MM.1S (cell line): Measurements from ENCODE around the gene TENM4.

Experiments
- DNase-seq: peaks from one replicate; pipeline ENCODE4 v3.0.0-alpha.2; 2015
- H2AFZ ChIP-seq: fragments of 300-600 bp; sonication (generic); 2 replicates; pipeline ENCODE4 v1.6.0; 2016; ENCODE audit warnings: antibody characterized with exemption, low read length
- H3F3A ChIP-seq: fragments of 300-600 bp; sonication (generic); 2 replicates; pipeline ENCODE4 v1.6.1; 2016; ENCODE audit warnings: mild to moderate bottlenecking, antibody characterized with exemption, low read length, moderate library complexity, mixed read lengths; ENCODE audit not compliant: insufficient read depth
- H3K27ac ChIP-seq: fragments of 300-600 bp; sonication (generic); 2 replicates; pipeline ENCODE4 v1.5.1; 2016; ENCODE audit warnings: mild to moderate bottlenecking, low read length
- H3K27me3 ChIP-seq: fragments of 300-600 bp; sonication (generic); replicated peaks from 2 replicates; pipeline ENCODE4 v1.6.0; 2016; ENCODE audit warnings: low read length; ENCODE audit not compliant: insufficient read depth
- H3K36me3 ChIP-seq: fragments of 300-600 bp; sonication (generic); replicated peaks from 2 replicates; pipeline ENCODE4 v1.6.1; 2016; ENCODE audit warnings: mild to moderate bottlenecking, low read length, mixed read lengths; ENCODE audit not compliant: insufficient read depth
- H3K4me1 ChIP-seq: fragments of 300-600 bp; sonication (generic); 2 replicates; pipeline ENCODE4 v1.6.1; 2016; ENCODE audit warnings: low read length, mixed read lengths
- H3K4me2 ChIP-seq: fragments of 300-600 bp; sonication (generic); 2 replicates; pipeline ENCODE4 v1.6.0; 2016; ENCODE audit warnings: low read depth, low read length
- H3K4me3 ChIP-seq: fragments of 300-600 bp; sonication (generic); 2 replicates; pipeline ENCODE4 v1.5.1; 2016; ENCODE audit warnings: low read length, mixed read lengths
- H3K79me2 ChIP-seq: fragments of 300-600 bp; sonication (generic); 2 replicates; pipeline ENCODE4 v1.6.1; 2016; ENCODE audit warnings: mixed run types, low read length, mixed read lengths
- H3K9ac ChIP-seq: fragments of 300-600 bp; sonication (generic); 2 replicates; pipeline ENCODE4 v1.6.1; 2016; ENCODE audit warnings: low read length, mixed read lengths
- H3K9me2 ChIP-seq: fragments of 300-600 bp; sonication (generic); replicated peaks from 2 replicates; pipeline ENCODE4 v1.6.1; 2016; ENCODE audit warnings: mild to moderate bottlenecking, low read length, mixed read lengths; ENCODE audit not compliant: insufficient read depth
- H3K9me3 ChIP-seq: fragments of 300-600 bp; sonication (generic); replicated peaks from 2 replicates; pipeline ENCODE4 v1.6.1; 2016; ENCODE audit warnings: mild to moderate bottlenecking, low read length, mixed read lengths; ENCODE audit not compliant: insufficient read depth
- H4K20me1 ChIP-seq: fragments of 300-600 bp; sonication (generic); 2 replicates; pipeline ENCODE4 v1.6.1; 2016; ENCODE audit warnings: mild to moderate bottlenecking, low read length, moderate library complexity, mixed read lengths; ENCODE audit not compliant: insufficient read depth
- CTCF ChIP-seq: fragments of 300-600 bp; sonication (generic); IDR thresholded peaks from 2 replicates; pipeline ENCODE4 v1.5.1; 2016; ENCODE audit warnings: antibody characterized with exemption, low read length, mixed read lengths
- EZH2 ChIP-seq: fragments of 300-600 bp; sonication (generic); optimal IDR thresholded peaks from 2 replicates; pipeline ENCODE3; 2017; ENCODE audit warnings: low read depth, mild to moderate bottlenecking, antibody characterized with exemption, low read length, mixed read lengths
- EZH2phosphoT487 ChIP-seq: fragments of 300-600 bp; sonication (generic); IDR thresholded peaks from 2 replicates; pipeline ENCODE4 v1.6.1; 2018; ENCODE audit warnings: antibody characterized with exemption, low read length

TENM4 gene

GRCh38 chr11:78821371-78822306 lies 619.2 kb downstream of the TENM4 start:
- Histone ChIP-seq H3K9me3 (no peaks in the 10 kb centered on the region), H3K4me1 (no peaks in the 10 kb centered on the region), H3K27me3 (no peaks in the 10 kb centered on the region), H3K9me2 (no peaks in the 10 kb centered on the region), H3K4me2 (no peak overlapping the region), H3K4me3 (no peak overlapping the region), H2AFZ (no peak overlapping the region), H3K36me3 (no peaks in the 10 kb centered on the region), H4K20me1 (no peaks in the 10 kb centered on the region), H3K79me2 (no peaks in the 10 kb centered on the region), H3K9ac (no peak overlapping the region), H3F3A (no peaks in the 10 kb centered on the region), H3K27ac (no peak overlapping the region)
- no peak for TF ChIP-seq CTCF
- no peak for TF ChIP-seq EZH2phosphoT487
- TF ChIP-seq EZH2 = no peak
- DNase-seq = no peak

GRCh38 chr11:78820741-78821140 lies 620.1 kb downstream of the TENM4 start:
- H3K9me2 ChIP-seq = no peaks in the 10 kb centered on the region
- no peaks in the 10 kb centered on the region for H3K9me3 ChIP-seq
- H3K79me2 ChIP-seq = no peaks in the 10 kb centered on the region
- H3K9ac ChIP-seq = no peak overlapping the region
- H3K4me2 ChIP-seq = no peak overlapping the region
- H3F3A ChIP-seq = no peaks in the 10 kb centered on the region
- H3K27me3 ChIP-seq = no peaks in the 10 kb centered on the region
- no peak overlapping the region for H3K27ac ChIP-seq
- no peaks in the 10 kb centered on the region for H4K20me1 ChIP-seq
- H2AFZ ChIP-seq = no peak overlapping the region
- no peak for DNase-seq
- TF ChIP-seq EZH2 (no peak), CTCF (no peak), EZH2phosphoT487 (no peak)
- H3K36me3 ChIP-seq = no peaks in the 10 kb centered on the region
- no peaks in the 10 kb centered on the region for H3K4me1 ChIP-seq
- no peak overlapping the region for H3K4me3 ChIP-seq

GRCh38 chr11:78818201-78818600 lies 622.6 kb downstream of the TENM4 start:
- Histone ChIP-seq H2AFZ (no peak overlapping the region), H3K27ac (no peak overlapping the region), H3K9me2 (no peaks in the 10 kb centered on the region), H4K20me1 (no peaks in the 10 kb centered on the region), H3K4me1 (no peaks in the 10 kb centered on the region), H3K9ac (no peak overlapping the region), H3K36me3 (no peaks in the 10 kb centered on the region), H3K9me3 (no peaks in the 10 kb centered on the region), H3F3A (no peaks in the 10 kb centered on the region), H3K4me2 (no peak overlapping the region), H3K4me3 (no peak overlapping the region), H3K79me2 (no peaks in the 10 kb centered on the region), H3K27me3 (no peaks in the 10 kb centered on the region)
- TF ChIP-seq CTCF (no peak), EZH2phosphoT487 (no peak), EZH2 (no peak)
- no peak for DNase-seq
